A172 (cell line): ENCODE data around the gene KRTAP12-3. TPM values are rescaled to one million over a fixed set of nuclear protein-coding genes. Genes with fewer than 3 reads are reported as not detected.
"Not testable (repeated sequence)": the region's sequence is repeated elsewhere in the genome, so short reads cannot be mapped to it uniquely, and the experiment has no call there.

ENCODE experiments used
- DNase-seq: peaks from one replicate; pipeline ENCODE4 v3.0.0-alpha.2; 2015; ENCODE audit warnings: low spot score
- total RNA-seq: library from RNA; depleted of rRNA; stranded (reverse); fragments of >200 nt; shearing (Covaris generic); gene quantifications from 2 replicates; pipeline ENCODE4 v1.2.3, GENCODE V29; 2014

KRTAP12-3 gene
- total RNA-seq, 1 experiment from 2014 or later, result not detected

GRCh38 chr21:44685050-44685449 lies 27.3 kb downstream of the KRTAP12-3 start:
- not testable (repeated sequence) for DNase-seq

GRCh38 chr21:44686000-44686781 lies 28.5 kb downstream of the KRTAP12-3 start:
- DNase-seq, result no peak

GRCh38 chr21:44686843-44687561 lies 29.3 kb downstream of the KRTAP12-3 start:
- no peak for DNase-seq

GRCh38 chr21:44687671-44688070 lies 29.9 kb downstream of the KRTAP12-3 start:
- DNase-seq, result no peak

GRCh38 chr21:44689740-44690139 lies 32.0 kb downstream of the KRTAP12-3 start:
- not testable (repeated sequence) for DNase-seq

- no peak for DNase-seq
Observed at GRCh38 chr21:44691686-44692085, 34.0 kb downstream of the KRTAP12-3 start.

- DNase-seq, result no peak
Observed at GRCh38 chr21:44692798-44693512, 35.2 kb downstream of the KRTAP12-3 start.

GRCh38 chr21:44694776-44695175 lies 37.0 kb downstream of the KRTAP12-3 start:
- no peak for DNase-seq

- no peak for DNase-seq
Observed at GRCh38 chr21:44695184-44695583, 37.5 kb downstream of the KRTAP12-3 start.

- DNase-seq, result no peak
Observed at GRCh38 chr21:44695641-44696040, 37.9 kb downstream of the KRTAP12-3 start.

- DNase-seq, result no peak
Observed at GRCh38 chr21:44696572-44696971, 38.8 kb downstream of the KRTAP12-3 start.

- DNase-seq, result not testable (repeated sequence)
Observed at GRCh38 chr21:44697172-44697810, 39.6 kb downstream of the KRTAP12-3 start, which contains the start of gene KRTAP10-12. KRTAP10-12 (plus strand) TSS chr21:44697172; CDS start chr21:44697202, 30 bp downstream.

GRCh38 chr21:44697811-44698734 lies 40.3 kb downstream of the KRTAP12-3 start:
- DNase-seq, result no peak

- DNase-seq, result no peak
Observed at GRCh38 chr21:44699502-44700001, 41.8 kb downstream of the KRTAP12-3 start.

- DNase-seq, result no peak
Observed at GRCh38 chr21:44700101-44701022, 42.6 kb downstream of the KRTAP12-3 start.

- DNase-seq, result no peak
Observed at GRCh38 chr21:44701023-44701400, 43.3 kb downstream of the KRTAP12-3 start.

GRCh38 chr21:44701541-44701940 lies 43.8 kb downstream of the KRTAP12-3 start:
- DNase-seq, result no peak

GRCh38 chr21:44702111-44702972 lies 44.6 kb downstream of the KRTAP12-3 start:
- no peak for DNase-seq
